NT2/D1 (cell line): ENCODE measurements around the gene OR51B4.
A peak's percentile ranks its signal among the peaks of the same experiment; 100 is the strongest.
"Not testable (repeated sequence)": the region's sequence is repeated elsewhere in the genome, so short reads cannot be mapped to it uniquely, and the experiment has no call there.

Source experiments
- DNase-seq: peaks from one replicate; pipeline ENCODE4 v3.0.0-alpha.2; 2011; ENCODE audit warnings: low read depth, low spot score
- H3K27me3 ChIP-seq: 2 replicates; pipeline ENCODE4 v1.6.0; 2011; ENCODE audit warnings: mild to moderate bottlenecking; ENCODE audit not compliant: insufficient read length, insufficient read depth
- H3K36me3 ChIP-seq: 2 replicates; pipeline ENCODE4 v1.6.1; 2011; ENCODE audit warnings: mild to moderate bottlenecking, low read length, mixed read lengths; ENCODE audit not compliant: insufficient read depth, insufficient read length
- H3K4me1 ChIP-seq: 2 replicates; pipeline ENCODE4 v1.5.1; 2011; ENCODE audit not compliant: insufficient read depth, insufficient read length
- H3K4me3 ChIP-seq: 2 replicates; pipeline ENCODE4 v1.5.1; 2011; ENCODE audit warnings: low read depth; ENCODE audit not compliant: insufficient read length
- H3K9ac ChIP-seq: 2 replicates; pipeline ENCODE4 v1.6.0; 2011; ENCODE audit warnings: low read depth; ENCODE audit not compliant: insufficient read length
- H3K9me3 ChIP-seq: 2 replicates; pipeline ENCODE4 v1.5.1; 2011; ENCODE audit warnings: mild to moderate bottlenecking, low read length; ENCODE audit not compliant: insufficient read depth
- SUZ12 ChIP-seq: IDR thresholded peaks from 2 replicates; pipeline ENCODE4 v1.6.1; 2011; ENCODE audit not compliant: insufficient read length, insufficient read depth; ENCODE audit errors: extremely low read depth
- YY1 ChIP-seq: IDR thresholded peaks from 2 replicates; pipeline ENCODE4 v1.6.1; 2011; ENCODE audit not compliant: insufficient read length, insufficient read depth
- ZNF274 ChIP-seq: IDR thresholded peaks from 2 replicates; pipeline ENCODE4 v1.6.1; 2011; ENCODE audit warnings: mild to moderate bottlenecking, low read depth, low read length

The OR51B4 gene

GRCh38 chr11:5266609-5267008 lies 35.1 kb downstream of the OR51B4 start:
- DNase-seq = no peak
- no peaks in the 10 kb centered on the region for H3K9me3 ChIP-seq

GRCh38 chr11:5265832-5266231 lies 35.9 kb downstream of the OR51B4 start:
- H3K4me1 ChIP-seq = no peaks in the 10 kb centered on the region
- H3K4me3 ChIP-seq = no peak overlapping the region
- DNase-seq = no peak
- no peaks in the 10 kb centered on the region for H3K36me3 ChIP-seq
- no peaks in the 10 kb centered on the region for H3K9me3 ChIP-seq
- H3K9ac ChIP-seq = no peak overlapping the region
- TF ChIP-seq SUZ12 (no peak), ZNF274 (no peak), YY1 (no peak)
- H3K27me3 ChIP-seq = no peaks in the 10 kb centered on the region

More at GRCh38 chr11:5266609-5267008, 35.1 kb downstream of the OR51B4 start:
- Histone ChIP-seq H3K4me1 (no peaks in the 10 kb centered on the region), H3K36me3 (no peaks in the 10 kb centered on the region), H3K9ac (no peak overlapping the region), H3K27me3 (no peaks in the 10 kb centered on the region), H3K4me3 (no peak overlapping the region)
- TF ChIP-seq ZNF274 = no peak
- TF ChIP-seq SUZ12 = no peak
- TF ChIP-seq YY1 = no peak

- TF ChIP-seq ZNF274 = no peak
- peak; percentile 51 for TF ChIP-seq YY1
- TF ChIP-seq SUZ12 = no peak
- no peak overlapping the region for H3K9ac ChIP-seq
- no peaks in the 10 kb centered on the region for H3K27me3 ChIP-seq
Observed at GRCh38 chr11:5258543-5259262, 43.0 kb downstream of the OR51B4 start.

GRCh38 chr11:5257296-5257695 lies 44.5 kb downstream of the OR51B4 start:
- TF ChIP-seq YY1 (no peak), ZNF274 (no peak), SUZ12 (no peak)
- H3K27me3 ChIP-seq = no peaks in the 10 kb centered on the region
- DNase-seq = peak; percentile 60
- H3K4me1 ChIP-seq = peaks cover 6% of the 10 kb centered on the region
- H3K9me3 ChIP-seq = no peaks in the 10 kb centered on the region
- H3K4me3 ChIP-seq = no peak overlapping the region
- H3K36me3 ChIP-seq = no peaks in the 10 kb centered on the region
- no peak overlapping the region for H3K9ac ChIP-seq

More at GRCh38 chr11:5258543-5259262, 43.0 kb downstream of the OR51B4 start:
- H3K4me1 ChIP-seq = peaks cover 6% of the 10 kb centered on the region
- DNase-seq = peak; percentile 71
- H3K4me3 ChIP-seq = no peak overlapping the region
- no peaks in the 10 kb centered on the region for H3K9me3 ChIP-seq
- H3K36me3 ChIP-seq = no peaks in the 10 kb centered on the region

- not testable (repeated sequence) for H3K36me3 ChIP-seq, DNase-seq, H3K9me3 ChIP-seq, H3K4me3 ChIP-seq, H3K9ac ChIP-seq, H3K4me1 ChIP-seq, H3K27me3 ChIP-seq
Observed at GRCh38 chr11:5254646-5255413, 46.9 kb downstream of the OR51B4 start, which contains the start of gene HBG2. Gene HBG2 (minus strand): TSS chr11:5254781. CDS start chr11:5254728, 53 bp downstream.

- H3K9ac ChIP-seq = not testable (repeated sequence)
Observed at GRCh38 chr11:5254023-5254422, 47.7 kb downstream of the OR51B4 start.

GRCh38 chr11:5253440-5253839 lies 48.3 kb downstream of the OR51B4 start:
- not testable (repeated sequence) for H3K4me1 ChIP-seq, H3K36me3 ChIP-seq, H3K9ac ChIP-seq, DNase-seq, H3K27me3 ChIP-seq, H3K4me3 ChIP-seq, H3K9me3 ChIP-seq

More at GRCh38 chr11:5254023-5254422, 47.7 kb downstream of the OR51B4 start:
- not testable (repeated sequence) for H3K4me3 ChIP-seq, H3K4me1 ChIP-seq, H3K27me3 ChIP-seq, H3K36me3 ChIP-seq, DNase-seq, H3K9me3 ChIP-seq
